GM21515 (cell line): ENCODE results near the gene PLSCR4.
"Not testable (repeated sequence)": the region's sequence is repeated elsewhere in the genome, so short reads cannot be mapped to it uniquely, and the experiment has no call there.

Source experiments
- ATAC-seq: cut with Tn5 transposase; IDR thresholded peaks from one replicate; pipeline ENCODE4 v1.9.1; 2021; ENCODE audit not compliant: unreplicated experiment

The PLSCR4 gene, protein sequence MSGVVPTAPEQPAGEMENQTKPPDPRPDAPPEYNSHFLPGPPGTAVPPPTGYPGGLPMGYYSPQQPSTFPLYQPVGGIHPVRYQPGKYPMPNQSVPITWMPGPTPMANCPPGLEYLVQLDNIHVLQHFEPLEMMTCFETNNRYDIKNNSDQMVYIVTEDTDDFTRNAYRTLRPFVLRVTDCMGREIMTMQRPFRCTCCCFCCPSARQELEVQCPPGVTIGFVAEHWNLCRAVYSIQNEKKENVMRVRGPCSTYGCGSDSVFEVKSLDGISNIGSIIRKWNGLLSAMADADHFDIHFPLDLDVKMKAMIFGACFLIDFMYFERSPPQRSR

DNA sequence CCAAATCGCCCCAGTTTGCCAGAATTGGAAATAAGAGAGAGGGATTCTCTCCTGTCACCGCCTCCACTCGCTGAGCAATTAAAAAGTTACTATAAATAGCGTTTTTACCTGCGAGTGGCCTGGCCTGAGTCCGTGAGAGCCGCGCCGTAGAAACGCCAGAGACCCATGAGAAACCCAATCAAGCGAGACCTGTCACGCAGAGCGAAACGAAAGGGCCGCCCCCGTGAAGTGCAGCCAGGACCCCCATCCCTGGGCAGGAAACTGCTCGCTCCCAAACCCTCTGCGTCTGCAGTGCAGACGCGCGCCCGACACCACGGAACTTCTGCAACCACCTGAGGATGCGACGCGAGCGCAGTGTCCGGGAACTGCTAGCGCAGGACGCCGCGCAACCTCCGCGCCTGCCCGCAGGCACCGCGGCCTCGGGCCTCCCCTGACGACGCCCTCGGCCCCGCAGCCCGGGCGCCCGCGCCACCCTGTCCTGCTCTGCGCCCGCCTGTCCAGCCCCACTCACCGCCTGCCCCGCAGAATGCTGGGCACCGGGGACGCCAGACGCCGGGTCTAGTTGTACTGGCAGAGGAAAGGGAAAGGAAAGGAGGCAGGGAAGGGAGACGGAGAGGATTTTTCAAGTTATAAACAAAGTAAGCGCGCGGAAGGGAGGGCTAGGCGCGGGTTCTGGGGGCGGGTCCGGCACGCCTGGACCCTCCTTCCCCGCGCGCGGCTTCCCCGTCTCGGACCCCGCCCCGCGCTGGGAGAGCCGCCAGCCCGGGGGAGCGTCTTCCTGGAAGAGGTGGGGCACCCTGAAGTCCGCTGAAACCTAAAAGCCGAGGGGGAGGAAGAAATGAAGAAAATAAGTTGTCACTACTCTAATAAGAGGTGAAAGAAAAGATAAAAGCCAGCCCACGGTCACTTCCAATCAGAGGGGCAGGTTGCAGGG lies at the start of gene PLSCR4:
Gene PLSCR4, minus strand, starts transcription at position 657 of the 934 bp plus-strand sequence. CDS start 29,034 bp downstream, outside the sequence.
- no peak for ATAC-seq

GRCh38 chr3:146293401-146293800 lies 42.5 kb upstream of the PLSCR4 start:
- not testable (repeated sequence) for ATAC-seq

DNA sequence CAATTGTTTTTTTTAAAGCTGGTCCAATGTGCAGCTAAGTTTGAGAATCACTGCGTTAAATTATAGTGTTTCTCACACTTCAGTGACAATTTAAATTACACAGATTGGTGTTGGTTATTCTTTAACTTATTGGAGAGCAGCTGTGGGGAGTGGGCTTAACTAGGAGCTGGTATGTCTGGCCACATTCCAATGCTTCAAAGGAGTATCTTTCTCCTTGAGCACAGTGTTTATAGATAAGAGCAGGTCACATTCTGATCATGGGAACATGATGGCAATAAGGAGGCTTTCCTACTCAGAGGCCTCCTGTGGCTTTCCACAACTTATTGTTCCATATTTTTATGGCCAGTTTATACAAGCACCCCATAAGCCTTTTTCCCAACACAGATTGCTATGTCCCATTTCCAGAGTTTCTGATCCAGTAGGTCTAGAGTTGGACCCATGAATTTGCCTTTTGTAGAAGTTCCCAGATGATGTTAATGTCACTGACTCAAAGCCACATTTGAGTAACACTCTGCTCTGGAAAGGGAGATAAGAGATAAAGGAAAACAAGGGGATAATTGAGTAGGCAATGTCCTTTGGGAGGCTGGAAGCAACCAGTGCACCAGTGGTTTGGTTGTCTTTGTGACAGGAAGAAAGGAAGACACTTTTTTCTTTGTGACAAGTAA lies 33.0 kb upstream of the PLSCR4 start:
- ATAC-seq = no peak

DNA sequence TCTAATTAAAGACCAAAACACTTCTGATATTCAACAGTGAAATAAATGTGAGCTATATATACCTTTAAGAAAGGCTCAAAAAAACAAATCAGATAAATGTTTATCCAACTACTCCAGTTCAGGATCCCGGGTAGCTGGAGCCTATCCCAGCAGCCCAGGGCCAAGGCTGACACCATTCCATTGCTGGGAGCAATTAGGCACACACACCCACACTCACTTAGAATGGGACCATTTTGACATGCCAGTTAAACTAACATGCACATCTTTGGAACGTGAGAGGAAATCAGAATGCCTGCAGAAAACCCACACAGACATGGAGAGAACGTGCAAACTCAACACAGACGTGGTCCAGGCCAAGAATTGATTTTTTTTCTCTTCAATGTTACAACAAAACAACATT lies 30.0 kb upstream of the PLSCR4 start:
- no peak for ATAC-seq

GRCh38 chr3:146279951-146280350 lies 29.0 kb upstream of the PLSCR4 start:
- no peak for ATAC-seq

GRCh38 chr3:146279013-146279412 lies 28.1 kb upstream of the PLSCR4 start:
- ATAC-seq = no peak

DNA sequence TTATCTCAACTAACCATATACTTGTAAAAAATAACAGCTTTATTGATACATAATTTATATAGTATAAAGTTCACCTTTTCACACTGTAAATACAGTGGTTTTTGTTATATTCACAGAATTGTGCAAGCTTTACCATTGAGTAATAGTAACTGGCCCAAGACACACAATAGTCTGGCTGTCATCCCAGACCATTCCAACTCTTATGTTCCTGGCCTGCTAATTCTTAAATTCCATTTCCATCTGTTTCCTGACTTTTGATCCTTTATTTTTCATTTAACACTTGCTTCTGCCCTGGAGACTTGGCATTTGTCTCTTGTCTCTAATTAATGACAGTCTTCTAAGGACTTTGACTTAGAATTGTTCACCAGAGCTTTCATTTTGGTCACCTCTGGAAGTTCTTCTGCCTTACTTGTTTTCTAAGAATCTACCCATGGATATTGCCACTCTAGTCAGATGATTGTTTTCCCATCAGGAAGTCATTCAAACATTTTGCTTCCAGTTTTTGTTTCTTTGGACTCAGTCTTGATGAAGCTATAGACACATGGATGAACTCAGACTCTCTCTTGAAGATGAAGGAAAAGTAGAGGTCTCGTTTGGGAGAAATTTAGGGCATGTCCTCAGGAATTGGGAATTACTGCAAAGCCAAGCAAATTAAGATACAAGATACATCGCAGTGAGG lies 27.2 kb upstream of the PLSCR4 start:
- ATAC-seq = no peak

GRCh38 chr3:146275476-146275875 lies 24.6 kb upstream of the PLSCR4 start:
- no peak for ATAC-seq

DNA sequence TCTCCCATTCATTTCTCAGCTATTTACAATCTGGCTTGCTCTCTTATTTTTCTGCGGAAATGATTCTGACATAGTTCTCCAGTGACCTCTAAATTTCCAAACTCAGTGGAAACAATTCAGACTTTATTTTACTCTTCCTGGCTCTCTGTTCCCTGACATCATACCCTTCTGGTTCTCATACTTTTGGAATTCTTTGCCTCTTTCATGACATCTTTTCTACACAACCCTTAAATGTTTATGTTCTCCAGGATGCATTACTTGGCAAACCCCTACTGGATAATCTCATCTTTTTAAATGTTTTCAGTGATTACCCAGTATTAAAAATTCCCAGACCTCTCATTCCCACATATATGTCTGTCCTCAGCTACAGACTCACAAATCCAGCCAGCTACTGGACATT lies 23.9 kb upstream of the PLSCR4 start:
- no peak for ATAC-seq

GRCh38 chr3:146273721-146274407 lies 23.0 kb upstream of the PLSCR4 start:
- no peak for ATAC-seq

DNA sequence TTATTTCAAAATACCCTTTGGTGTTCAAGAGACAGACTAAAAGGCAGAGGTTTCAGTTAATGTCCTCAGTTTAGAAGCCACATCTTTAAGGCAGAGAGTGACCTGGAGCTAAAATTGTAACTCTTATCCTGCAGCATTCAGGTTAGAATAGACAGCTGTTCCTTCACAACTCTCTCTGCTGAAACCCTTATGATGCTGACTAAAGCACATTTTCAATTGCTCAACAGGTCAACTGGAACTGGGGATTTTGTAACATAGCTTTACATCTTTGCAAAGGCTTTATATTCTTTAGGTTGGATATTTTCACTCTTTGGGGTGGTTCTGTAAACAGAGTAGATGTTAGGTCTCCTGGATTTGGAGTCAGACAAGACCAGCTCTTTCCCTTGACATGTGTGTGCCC lies 20.3 kb upstream of the PLSCR4 start:
- ATAC-seq = no peak

GRCh38 chr3:146269271-146269670 lies 18.4 kb upstream of the PLSCR4 start:
- ATAC-seq = no peak

GRCh38 chr3:146268535-146269219 lies 17.8 kb upstream of the PLSCR4 start:
- no peak for ATAC-seq

- no peak for ATAC-seq
Measured at GRCh38 chr3:146265720-146266119, 14.8 kb upstream of the PLSCR4 start.

DNA sequence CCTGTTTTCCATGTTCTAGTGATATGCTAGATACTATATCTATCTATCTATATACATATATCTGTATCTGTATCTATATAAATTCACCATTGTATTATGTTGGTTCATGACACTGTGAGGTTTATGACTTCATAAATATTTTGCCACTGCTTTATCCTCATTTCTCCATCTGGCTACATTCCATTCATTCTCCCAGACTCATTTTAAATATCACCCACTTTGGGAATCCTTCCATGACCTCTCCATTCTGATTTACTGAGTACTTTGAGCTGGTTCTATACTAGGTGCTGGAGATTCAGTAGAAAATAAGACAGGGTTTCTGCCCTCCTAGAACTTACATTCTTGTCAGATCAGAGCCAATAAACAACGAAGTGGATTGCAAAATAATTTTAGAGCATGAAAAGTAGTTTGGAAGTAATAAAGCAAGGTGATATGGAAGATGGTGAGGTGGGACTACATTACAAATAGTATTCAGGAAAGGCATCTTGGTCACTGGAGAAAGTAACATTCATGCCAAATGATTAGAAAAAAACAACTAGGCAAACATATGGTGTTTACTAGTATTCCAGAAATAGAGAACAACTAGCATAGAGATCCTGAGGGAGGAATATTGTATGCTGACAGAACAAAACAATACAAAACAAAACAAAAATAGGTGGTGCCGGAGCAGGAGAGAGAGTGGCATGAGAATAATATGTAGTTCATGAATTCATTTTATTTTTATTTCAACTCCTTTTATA lies 11.6 kb upstream of the PLSCR4 start:
- ATAC-seq = no peak

GRCh38 chr3:146259880-146260589 lies 9.1 kb upstream of the PLSCR4 start:
- ATAC-seq = no peak

DNA sequence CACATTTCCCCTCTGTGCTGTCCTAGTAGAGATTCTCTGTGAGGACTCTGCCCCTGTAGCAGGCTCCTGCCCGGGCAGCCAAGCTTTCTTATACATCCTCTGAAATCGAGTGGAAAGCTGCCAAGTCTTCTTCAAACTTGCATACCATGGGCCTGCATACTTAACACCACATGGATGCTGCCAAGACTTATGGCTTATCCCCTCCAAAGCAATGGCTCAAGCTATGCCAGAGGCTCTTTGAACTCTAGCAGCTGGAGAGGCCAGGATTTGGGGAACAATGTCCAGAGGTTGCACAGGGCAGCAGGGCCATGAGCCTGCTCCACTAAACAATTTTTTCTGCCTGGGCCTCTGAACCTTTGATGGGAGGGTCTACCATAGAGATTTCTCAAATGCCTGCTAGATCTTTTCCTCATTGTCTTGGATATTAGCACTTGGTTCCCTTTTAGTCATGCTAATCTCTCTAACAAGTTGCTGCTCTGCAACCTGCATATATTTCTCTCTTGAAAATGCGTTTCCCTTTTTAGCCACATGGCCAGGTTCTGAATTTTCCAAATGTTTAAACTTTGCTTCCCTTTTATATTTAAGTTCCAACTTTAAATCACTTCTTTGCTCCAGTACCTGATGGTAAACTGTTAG lies 6.1 kb upstream of the PLSCR4 start:
- no peak for ATAC-seq

DNA sequence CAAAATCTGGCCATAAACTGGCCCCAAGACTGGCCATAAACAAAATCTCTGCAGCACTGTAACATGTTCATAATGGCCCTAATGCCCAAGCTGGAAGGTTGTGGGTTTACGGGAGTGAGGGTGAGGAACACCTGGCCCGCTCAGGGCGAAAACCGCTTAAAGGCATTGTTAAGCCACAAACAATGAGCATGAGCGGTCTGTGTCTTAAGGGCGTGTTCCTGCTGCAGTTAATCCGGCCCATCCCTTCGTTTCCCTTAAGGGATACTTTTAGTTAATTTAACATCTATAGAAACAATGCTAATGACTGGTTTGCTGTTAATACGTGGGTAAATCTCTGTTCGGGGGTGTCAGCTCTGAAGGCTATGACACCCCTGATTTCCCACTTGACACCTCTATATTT lies 1.5 kb upstream of the PLSCR4 start:
- ATAC-seq = not testable (repeated sequence)
